Fibroblast of villous mesenchyme (primary cell): ENCODE data around the gene PIP4K2A. TPM values are rescaled to one million over a fixed set of nuclear protein-coding genes. Genes with fewer than 3 reads are reported as not detected.

ENCODE experiments used
- DNase-seq: peaks from one replicate; pipeline ENCODE4 v3.0.0-alpha.2; 2010; ENCODE audit warnings: low read depth
- H3K4me3 ChIP-seq: 2 replicates; pipeline ENCODE4 v1.5.1; 2011; ENCODE audit warnings: low read depth, mild to moderate bottlenecking, low read length
- CTCF ChIP-seq: IDR thresholded peaks from 2 replicates; pipeline ENCODE4 v1.5.1; 2012; ENCODE audit warnings: low read depth, mild to moderate bottlenecking, low read length; ENCODE audit not compliant: insufficient read depth
- total RNA-seq: library from RNA; depleted of rRNA; stranded (reverse); fragments of >200 nt; gene quantifications from 2 replicates; pipeline ENCODE4 v1.2.3, GENCODE V29; 2012

The PIP4K2A gene
- total RNA-seq, 1 donor, result 35.8 TPM

- H3K4me3 ChIP-seq, result no peak overlapping the region
Observed at GRCh38 chr10:22489467-22489866, 224.9 kb downstream of the PIP4K2A start.

GRCh38 chr10:22486431-22486830, 227.9 kb downstream of the PIP4K2A start:
- no peak overlapping the region for H3K4me3 ChIP-seq
- TF ChIP-seq CTCF, result no peak
- DNase-seq, result no peak

More at GRCh38 chr10:22489467-22489866, 224.9 kb downstream of the PIP4K2A start:
- DNase-seq, result no peak
- no peak for TF ChIP-seq CTCF

Other genes with a start within 250 kb of the PIP4K2A start
- gene ARMC3, start 213.5 kb upstream of the PIP4K2A start, total RNA-seq, result not detected in 2 replicates